Measurements from ENCODE around the gene RBM48.

GRCh38 chr7:92567460-92567859, 38.9 kb downstream of the RBM48 start:
- TF ChIP-seq, protein P1, sequence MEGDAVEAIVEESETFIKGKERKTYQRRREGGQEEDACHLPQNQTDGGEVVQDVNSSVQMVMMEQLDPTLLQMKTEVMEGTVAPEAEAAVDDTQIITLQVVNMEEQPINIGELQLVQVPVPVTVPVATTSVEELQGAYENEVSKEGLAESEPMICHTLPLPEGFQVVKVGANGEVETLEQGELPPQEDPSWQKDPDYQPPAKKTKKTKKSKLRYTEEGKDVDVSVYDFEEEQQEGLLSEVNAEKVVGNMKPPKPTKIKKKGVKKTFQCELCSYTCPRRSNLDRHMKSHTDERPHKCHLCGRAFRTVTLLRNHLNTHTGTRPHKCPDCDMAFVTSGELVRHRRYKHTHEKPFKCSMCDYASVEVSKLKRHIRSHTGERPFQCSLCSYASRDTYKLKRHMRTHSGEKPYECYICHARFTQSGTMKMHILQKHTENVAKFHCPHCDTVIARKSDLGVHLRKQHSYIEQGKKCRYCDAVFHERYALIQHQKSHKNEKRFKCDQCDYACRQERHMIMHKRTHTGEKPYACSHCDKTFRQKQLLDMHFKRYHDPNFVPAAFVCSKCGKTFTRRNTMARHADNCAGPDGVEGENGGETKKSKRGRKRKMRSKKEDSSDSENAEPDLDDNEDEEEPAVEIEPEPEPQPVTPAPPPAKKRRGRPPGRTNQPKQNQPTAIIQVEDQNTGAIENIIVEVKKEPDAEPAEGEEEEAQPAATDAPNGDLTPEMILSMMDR (conservative IDR thresholded peaks at IDR 0.05; ENCODE audit: low read depth, low read length): no peak
- TF ChIP-seq EZH2phosphoT487 (IDR thresholded peaks at IDR 0.05; ENCODE audit: borderline replicate concordance, low read length): no peak

All from PC-3 (cell line).